ENCODE measurements around the gene RHCE.
"Not testable (repeated sequence)": the region's sequence is repeated elsewhere in the genome, so short reads cannot be mapped to it uniquely, and the experiment has no call there.

RHCE gene

GRCh38 chr1:25402947-25403803, 17.4 kb downstream of the RHCE start:
- DNase-seq (ENCODE audit: low read depth in 2 of 2, low spot score in 1 of 2) = not testable (repeated sequence)

GRCh38 chr1:25398079-25398478, 22.5 kb downstream of the RHCE start:
- not testable (repeated sequence) for DNase-seq (ENCODE audit: low read depth in 2 of 2, low spot score in 1 of 2)

- not testable (repeated sequence) for DNase-seq (ENCODE audit: low read depth in 2 of 2, low spot score in 1 of 2)
These were observed 23.1 kb downstream of the RHCE start for GRCh38 chr1:25397549-25397948.

GRCh38 chr1:25392841-25393240, 27.8 kb downstream of the RHCE start:
- DNase-seq (ENCODE audit: low read depth in 2 of 2, low spot score in 1 of 2) = no peak

GRCh38 chr1:25389721-25390120, 30.9 kb downstream of the RHCE start:
- not testable (repeated sequence) for DNase-seq (ENCODE audit: low read depth in 2 of 2, low spot score in 1 of 2)

GRCh38 chr1:25388691-25389090, 31.9 kb downstream of the RHCE start:
- DNase-seq (ENCODE audit: low read depth in 2 of 2, low spot score in 1 of 2) = not testable (repeated sequence)

- DNase-seq (ENCODE audit: low read depth in 2 of 2, low spot score in 1 of 2) = not testable (repeated sequence)
These were observed 33.5 kb downstream of the RHCE start for GRCh38 chr1:25387096-25387495.

GRCh38 chr1:25383875-25384274, 36.8 kb downstream of the RHCE start:
- DNase-seq (ENCODE audit: low read depth in 2 of 2, low spot score in 1 of 2) = not testable (repeated sequence)

GRCh38 chr1:25383090-25383489, 37.5 kb downstream of the RHCE start:
- DNase-seq (ENCODE audit: low read depth in 2 of 2, low spot score in 1 of 2) = not testable (repeated sequence)

- DNase-seq (ENCODE audit: low read depth in 2 of 2, low spot score in 1 of 2) = not testable (repeated sequence)
These were observed 38.1 kb downstream of the RHCE start for GRCh38 chr1:25382543-25382942.

- not testable (repeated sequence) for DNase-seq (ENCODE audit: low read depth in 2 of 2, low spot score in 1 of 2)
These were observed 42.3 kb downstream of the RHCE start for GRCh38 chr1:25378367-25378766.

- DNase-seq (ENCODE audit: low read depth in 2 of 2, low spot score in 1 of 2) = not testable (repeated sequence)
These were observed 48.9 kb downstream of the RHCE start for GRCh38 chr1:25371757-25372156.

- DNase-seq (ENCODE audit: low read depth in 2 of 2, low spot score in 1 of 2) = not testable (repeated sequence)
These were observed 50.8 kb downstream of the RHCE start for GRCh38 chr1:25369691-25370271.

GRCh38 chr1:25369241-25369640, 51.4 kb downstream of the RHCE start:
- no peak for DNase-seq (ENCODE audit: low read depth in 2 of 2, low spot score in 1 of 2)

- DNase-seq (ENCODE audit: low read depth in 2 of 2, low spot score in 1 of 2) = not testable (repeated sequence)
These were observed 57.7 kb downstream of the RHCE start for GRCh38 chr1:25362634-25363559.

- no peak for DNase-seq (ENCODE audit: low read depth in 2 of 2, low spot score in 1 of 2)
These were observed 58.7 kb downstream of the RHCE start for GRCh38 chr1:25361901-25362300.

GRCh38 chr1:25360596-25361581, 59.7 kb downstream of the RHCE start:
- DNase-seq (ENCODE audit: low read depth in 2 of 2, low spot score in 1 of 2) = no peak

- no peak for DNase-seq (ENCODE audit: low read depth in 2 of 2, low spot score in 1 of 2)
These were observed 63.8 kb downstream of the RHCE start for GRCh38 chr1:25356848-25357247.

GRCh38 chr1:25356441-25356840, 64.2 kb downstream of the RHCE start:
- DNase-seq (ENCODE audit: low read depth in 2 of 2, low spot score in 1 of 2) = no peak

- no peak for DNase-seq (ENCODE audit: low read depth in 2 of 2, low spot score in 1 of 2)
These were observed 64.7 kb downstream of the RHCE start for GRCh38 chr1:25355841-25356395.

All from stimulated activated CD8-positive, alpha-beta memory T cell treated with anti-CD3 and anti-CD28 coated beads, Interleukin-4, amount 100 ng/mL, for 4 hours (primary cell).